Measurements from ENCODE around the gene MAPKAP1.

Gene MAPKAP1

GRCh38 chr9:125674981-125675973 lies 31.7 kb downstream of the MAPKAP1 start:
- no peak for DNase-seq (ENCODE audit: low read depth in 2 of 2)

GRCh38 chr9:125672876-125673275 lies 34.1 kb downstream of the MAPKAP1 start:
- DNase-seq (ENCODE audit: low read depth in 2 of 2): no peak

- DNase-seq (ENCODE audit: low read depth in 2 of 2): no peak
Measured at GRCh38 chr9:125663127-125663526, 43.9 kb downstream of the MAPKAP1 start.

GRCh38 chr9:125660557-125660956 lies 46.5 kb downstream of the MAPKAP1 start:
- DNase-seq (ENCODE audit: low read depth in 2 of 2): no peak

- DNase-seq (ENCODE audit: low read depth in 2 of 2): no peak
Measured at GRCh38 chr9:125659954-125660353, 47.1 kb downstream of the MAPKAP1 start.

GRCh38 chr9:125659201-125659840 lies 47.7 kb downstream of the MAPKAP1 start:
- no peak for DNase-seq (ENCODE audit: low read depth in 2 of 2)

- DNase-seq (ENCODE audit: low read depth in 2 of 2): no peak
Measured at GRCh38 chr9:125656560-125656959, 50.4 kb downstream of the MAPKAP1 start.

- DNase-seq (ENCODE audit: low read depth in 2 of 2): no peak
Measured at GRCh38 chr9:125655691-125656410, 51.2 kb downstream of the MAPKAP1 start.

GRCh38 chr9:125655066-125655633 lies 51.9 kb downstream of the MAPKAP1 start:
- no peak for DNase-seq (ENCODE audit: low read depth in 2 of 2)

- DNase-seq (ENCODE audit: low read depth in 2 of 2): no peak
Measured at GRCh38 chr9:125654121-125654520, 52.9 kb downstream of the MAPKAP1 start.

GRCh38 chr9:125653325-125653724 lies 53.7 kb downstream of the MAPKAP1 start:
- no peak for DNase-seq (ENCODE audit: low read depth in 2 of 2)

GRCh38 chr9:125652759-125653158 lies 54.2 kb downstream of the MAPKAP1 start:
- DNase-seq (ENCODE audit: low read depth in 2 of 2): no peak

GRCh38 chr9:125652233-125652594 lies 54.8 kb downstream of the MAPKAP1 start:
- no peak for DNase-seq (ENCODE audit: low read depth in 2 of 2)

GRCh38 chr9:125651576-125652232 lies 55.3 kb downstream of the MAPKAP1 start:
- DNase-seq (ENCODE audit: low read depth in 2 of 2): no peak

GRCh38 chr9:125650271-125650737 lies 56.7 kb downstream of the MAPKAP1 start:
- DNase-seq (ENCODE audit: low read depth in 2 of 2): no peak

- DNase-seq (ENCODE audit: low read depth in 2 of 2): no peak
Measured at GRCh38 chr9:125649826-125650225, 57.2 kb downstream of the MAPKAP1 start.

GRCh38 chr9:125649315-125649714 lies 57.7 kb downstream of the MAPKAP1 start:
- no peak for DNase-seq (ENCODE audit: low read depth in 2 of 2)

- no peak for DNase-seq (ENCODE audit: low read depth in 2 of 2)
Measured at GRCh38 chr9:125648294-125648693, 58.7 kb downstream of the MAPKAP1 start.

- no peak for DNase-seq (ENCODE audit: low read depth in 2 of 2)
Measured at GRCh38 chr9:125646621-125647100, 60.3 kb downstream of the MAPKAP1 start.

GRCh38 chr9:125646217-125646616 lies 60.8 kb downstream of the MAPKAP1 start:
- DNase-seq (ENCODE audit: low read depth in 2 of 2): no peak

- no peak for DNase-seq (ENCODE audit: low read depth in 2 of 2)
Measured at GRCh38 chr9:125644819-125645507, 62.0 kb downstream of the MAPKAP1 start.

Data from stimulated activated CD8-positive, alpha-beta memory T cell treated with anti-CD3 and anti-CD28 coated beads, Interleukin-2, amount 100 ng/mL, for 1 hour (primary cell).